GM19397 (cell line): Measurements from ENCODE around the gene IL3RA.
"Not testable (repeated sequence)": the region's sequence is repeated elsewhere in the genome, so short reads cannot be mapped to it uniquely, and the experiment has no call there.

Source experiments
- ATAC-seq: cut with Tn5 transposase; IDR thresholded peaks from one replicate; pipeline ENCODE4 v1.9.1; 2021; ENCODE audit warnings: mild to moderate bottlenecking, moderate library complexity; ENCODE audit not compliant: unreplicated experiment

The IL3RA gene

DNA sequence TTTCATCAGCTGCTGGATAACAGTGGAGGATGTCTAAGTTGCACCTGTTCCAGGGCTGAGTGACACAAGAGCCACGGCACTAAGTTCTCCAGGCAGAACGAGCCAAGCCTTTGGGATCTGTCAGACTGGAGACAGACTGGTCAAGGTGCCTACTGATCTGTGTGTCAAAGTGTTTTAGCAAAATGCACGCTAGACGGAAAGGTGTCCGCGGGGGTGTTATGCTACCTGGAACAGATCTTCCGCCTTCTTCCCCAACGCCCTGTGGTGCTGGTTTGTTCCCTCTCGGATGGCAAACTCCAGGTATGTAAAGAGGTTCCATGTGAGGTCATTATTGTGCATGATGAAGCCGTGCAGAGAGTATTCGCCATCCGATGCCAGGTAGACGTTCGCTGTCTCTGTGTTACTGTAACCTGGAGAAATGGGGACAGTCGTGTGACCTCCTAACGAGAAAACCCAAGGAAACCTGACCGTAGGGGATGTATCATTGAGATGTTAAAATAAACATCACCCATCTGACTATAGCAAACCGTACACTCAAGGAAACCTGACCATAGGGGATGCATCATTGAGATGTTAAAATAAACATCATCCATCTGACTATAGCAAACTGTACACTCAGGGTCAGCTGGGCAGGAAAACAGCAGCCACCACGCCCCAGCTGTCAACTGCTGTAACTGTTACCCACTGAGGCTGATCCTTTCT is 85.0 kb downstream of the IL3RA start:
- no peak for ATAC-seq

GRCh38 chrX:1422135-1422465 is 85.5 kb downstream of the IL3RA start:
- ATAC-seq = no peak

DNA sequence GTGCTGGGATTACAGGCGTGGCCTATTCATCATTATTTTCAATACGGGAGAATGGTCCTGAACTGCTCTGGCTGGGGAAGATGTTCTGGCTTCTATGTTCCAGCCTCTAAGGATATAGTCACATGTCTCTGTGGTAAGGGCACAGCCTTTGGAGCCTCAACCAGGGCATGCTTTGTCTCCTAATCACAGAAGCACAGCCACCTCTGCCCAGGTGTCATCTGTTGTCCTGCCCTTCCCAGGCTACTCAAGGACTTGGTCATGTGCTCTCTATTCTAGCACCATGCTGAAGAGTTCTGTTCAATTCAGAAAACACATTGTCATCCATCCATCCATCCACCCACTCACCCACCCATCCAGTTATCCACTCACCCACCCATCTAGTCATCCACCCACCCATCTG is 86.6 kb downstream of the IL3RA start:
- no peak for ATAC-seq

GRCh38 chrX:1424147-1424851 is 87.7 kb downstream of the IL3RA start:
- ATAC-seq = no peak

GRCh38 chrX:1425381-1425780 is 88.8 kb downstream of the IL3RA start:
- no peak for ATAC-seq

DNA sequence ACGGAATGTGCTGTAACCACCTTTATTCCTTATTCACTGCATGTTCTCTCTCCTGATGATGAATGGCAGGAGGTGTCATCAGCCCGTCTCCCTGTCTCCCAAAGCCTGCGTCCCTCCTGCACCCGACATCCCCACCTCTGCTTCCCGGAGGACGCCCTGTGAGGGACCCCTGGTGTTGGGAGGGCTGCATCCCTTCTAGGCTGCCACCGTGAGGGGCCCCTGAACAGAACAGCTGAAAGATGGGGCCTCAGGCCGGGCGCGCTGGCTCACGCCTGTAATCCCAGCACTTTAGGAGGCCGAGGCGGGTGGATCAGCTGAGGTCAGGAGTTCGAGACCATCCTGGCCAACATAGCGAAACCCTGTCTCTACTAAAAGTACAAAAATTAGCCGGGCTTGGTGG is 89.7 kb downstream of the IL3RA start:
- ATAC-seq = not testable (repeated sequence)

- no peak for ATAC-seq
Observed at GRCh38 chrX:1427756-1428155, 91.2 kb downstream of the IL3RA start.

GRCh38 chrX:1430451-1430850 is 93.9 kb downstream of the IL3RA start:
- ATAC-seq = no peak
